HG02840 (cell line): Measurements from ENCODE around the gene ANHX.
"Not testable (repeated sequence)": the region's sequence is repeated elsewhere in the genome, so short reads cannot be mapped to it uniquely, and the experiment has no call there.

Source experiments
- ATAC-seq: cut with Tn5 transposase; IDR thresholded peaks from one replicate; pipeline ENCODE4 v1.9.1; 2021; ENCODE audit warnings: mild to moderate bottlenecking, moderate library complexity, moderate number of reproducible peaks; ENCODE audit not compliant: unreplicated experiment, low FRiP score

ANHX gene

GRCh38 chr12:133235401-133236112 is at the start of gene ANHX:
Gene ANHX, minus strand, starts transcription at chr12:133235877. Its CDS starts 1,521 bp downstream, at chr12:133234356.
- ATAC-seq: no peak

- ATAC-seq: not testable (repeated sequence)
Measured at GRCh38 chr12:133264668-133265067, 29.0 kb upstream of the ANHX start.

- no peak for ATAC-seq
Measured at GRCh38 chr12:133264173-133264572, 28.5 kb upstream of the ANHX start.

GRCh38 chr12:133256321-133256720 is 20.6 kb upstream of the ANHX start:
- no peak for ATAC-seq

GRCh38 chr12:133255833-133256232 is 20.2 kb upstream of the ANHX start:
- ATAC-seq: not testable (repeated sequence)

- ATAC-seq: no peak
Measured at GRCh38 chr12:133251732-133252131, 16.1 kb upstream of the ANHX start.

- no peak for ATAC-seq
Measured at GRCh38 chr12:133236556-133236955, 879 bp upstream of the ANHX start.

- ATAC-seq: no peak
Measured at GRCh38 chr12:133236144-133236543, 467 bp upstream of the ANHX start.

GRCh38 chr12:133234971-133235370 is 706 bp downstream of the ANHX start:
- ATAC-seq: no peak

- ATAC-seq: no peak
Measured at GRCh38 chr12:133233993-133234564, 1.6 kb downstream of the ANHX start.

- ATAC-seq: no peak
Measured at GRCh38 chr12:133233006-133233405, 2.7 kb downstream of the ANHX start.

GRCh38 chr12:133231001-133231400 is 4.7 kb downstream of the ANHX start:
- no peak for ATAC-seq

GRCh38 chr12:133227281-133227852 is 8.3 kb downstream of the ANHX start:
- ATAC-seq: no peak

- no peak for ATAC-seq
Measured at GRCh38 chr12:133226690-133227089, 9.0 kb downstream of the ANHX start.

- no peak for ATAC-seq
Measured at GRCh38 chr12:133225527-133225926, 10.2 kb downstream of the ANHX start.

GRCh38 chr12:133222211-133222610 is 13.5 kb downstream of the ANHX start:
- no peak for ATAC-seq

- no peak for ATAC-seq
Measured at GRCh38 chr12:133221241-133221640, 14.4 kb downstream of the ANHX start.

- ATAC-seq: no peak
Measured at GRCh38 chr12:133220521-133220920, 15.2 kb downstream of the ANHX start.

GRCh38 chr12:133217219-133217618 is 18.5 kb downstream of the ANHX start:
- ATAC-seq: no peak

GRCh38 chr12:133215724-133216123 is 20.0 kb downstream of the ANHX start:
- no peak for ATAC-seq

- no peak for ATAC-seq
Measured at GRCh38 chr12:133206390-133206789, 29.3 kb downstream of the ANHX start.

- ATAC-seq: no peak
Measured at GRCh38 chr12:133204264-133204603, 31.4 kb downstream of the ANHX start.
